ENCODE data around the gene ATF6. TPM values are rescaled to one million over a fixed set of nuclear protein-coding genes. Genes with fewer than 3 reads are reported as not detected.
"Not testable (repeated sequence)": the region's sequence is repeated elsewhere in the genome, so short reads cannot be mapped to it uniquely, and the experiment has no call there.

ATF6 gene
- total and polyA plus RNA-seq, 2 donors (not counting 1 experiment from before 2014, with no cell fraction given), result 25.3 to 27.4 TPM

GRCh38 chr1:161768461-161768860 is 2.3 kb downstream of the ATF6 start:
- no peak for DNase-seq (ENCODE audit: low read depth in 2 of 2)
- H3K4me1 ChIP-seq (ENCODE audit: control insufficient read depth, extremely low read depth, insufficient read depth, low read length), result no peaks in the 10 kb centered on the region
- H3K4me3 ChIP-seq (replicated peaks in 1 of 4; ENCODE audit: control extremely low read depth in 1 of 4, insufficient read depth in 1 of 4, low read depth in 3 of 4, low read length in 4 of 4), result no peak overlapping the region
- H3K36me3 ChIP-seq (ENCODE audit: control insufficient read depth, insufficient read depth, low read length), result no peaks in the 10 kb centered on the region
- H3K79me2 ChIP-seq (ENCODE audit: control insufficient read depth, insufficient read depth, low read length), result peaks cover 31% of the 10 kb centered on the region
- TF ChIP-seq EZH2 (IDR thresholded peaks at IDR 0.05; ENCODE audit: low read length, missing control alignments) (no peak), CTCF (conservative IDR thresholded peaks at IDR 0.05 in 1 of 2, IDR thresholded peaks at IDR 0.05 in 1 of 2; ENCODE audit: low read depth in 1 of 2, low read length in 2 of 2) (no peak)
- H3K27ac ChIP-seq (ENCODE audit: insufficient read depth, low read length), result no peak overlapping the region
- no peak overlapping the region for H3K4me2 ChIP-seq (ENCODE audit: extremely low read depth, insufficient read depth, low read length)
- no peaks in the 10 kb centered on the region for H3K27me3 ChIP-seq (ENCODE audit: control insufficient read depth, insufficient read depth, low read length)
- no peaks in the 10 kb centered on the region for H3K9me3 ChIP-seq (ENCODE audit: control insufficient read depth, insufficient read depth, low read depth, low read length)
- H3K9ac ChIP-seq (ENCODE audit: insufficient read depth, low read length), result no peak overlapping the region
- no peaks in the 10 kb centered on the region for H4K20me1 ChIP-seq (ENCODE audit: control insufficient read depth, extremely low read depth, insufficient read depth, low read length)
- H2AFZ ChIP-seq (ENCODE audit: low read length), result no peak overlapping the region

- no peaks in the 10 kb centered on the region for H3K27me3 ChIP-seq (ENCODE audit: control insufficient read depth, insufficient read depth, low read length)
- no peak overlapping the region for H3K4me2 ChIP-seq (ENCODE audit: extremely low read depth, insufficient read depth, low read length)
- no peak overlapping the region for H3K9ac ChIP-seq (ENCODE audit: insufficient read depth, low read length)
- H4K20me1 ChIP-seq (ENCODE audit: control insufficient read depth, extremely low read depth, insufficient read depth, low read length), result no peaks in the 10 kb centered on the region
- no peak overlapping the region for H3K4me3 ChIP-seq (replicated peaks in 1 of 4; ENCODE audit: control extremely low read depth in 1 of 4, insufficient read depth in 1 of 4, low read depth in 3 of 4, low read length in 4 of 4)
- no peaks in the 10 kb centered on the region for H3K36me3 ChIP-seq (ENCODE audit: control insufficient read depth, insufficient read depth, low read length)
- H3K9me3 ChIP-seq (ENCODE audit: control insufficient read depth, insufficient read depth, low read depth, low read length), result no peaks in the 10 kb centered on the region
- H3K27ac ChIP-seq (ENCODE audit: insufficient read depth, low read length), result no peak overlapping the region
- no peak for DNase-seq (ENCODE audit: low read depth in 2 of 2)
- H2AFZ ChIP-seq (ENCODE audit: low read length), result no peak overlapping the region
- no peaks in the 10 kb centered on the region for H3K4me1 ChIP-seq (ENCODE audit: control insufficient read depth, extremely low read depth, insufficient read depth, low read length)
- peaks cover 31% of the 10 kb centered on the region for H3K79me2 ChIP-seq (ENCODE audit: control insufficient read depth, insufficient read depth, low read length)
- TF ChIP-seq CTCF (conservative IDR thresholded peaks at IDR 0.05 in 1 of 2, IDR thresholded peaks at IDR 0.05 in 1 of 2; ENCODE audit: low read depth in 1 of 2, low read length in 2 of 2) (no peak), EZH2 (IDR thresholded peaks at IDR 0.05; ENCODE audit: low read length, missing control alignments) (no peak)
Measured at GRCh38 chr1:161768986-161769672, 3.0 kb downstream of the ATF6 start.

GRCh38 chr1:161769673-161770045 is 3.5 kb downstream of the ATF6 start:
- H3K27me3 ChIP-seq (ENCODE audit: control insufficient read depth, insufficient read depth, low read length); H3K4me3 ChIP-seq (replicated peaks in 1 of 4; ENCODE audit: control extremely low read depth in 1 of 4, insufficient read depth in 1 of 4, low read depth in 3 of 4, low read length in 4 of 4); H3K27ac ChIP-seq (ENCODE audit: insufficient read depth, low read length); H4K20me1 ChIP-seq (ENCODE audit: control insufficient read depth, extremely low read depth, insufficient read depth, low read length); H3K9me3 ChIP-seq (ENCODE audit: control insufficient read depth, insufficient read depth, low read depth, low read length); H3K36me3 ChIP-seq (ENCODE audit: control insufficient read depth, insufficient read depth, low read length); DNase-seq (ENCODE audit: low read depth in 2 of 2); H2AFZ ChIP-seq (ENCODE audit: low read length); H3K9ac ChIP-seq (ENCODE audit: insufficient read depth, low read length); H3K4me1 ChIP-seq (ENCODE audit: control insufficient read depth, extremely low read depth, insufficient read depth, low read length); H3K4me2 ChIP-seq (ENCODE audit: extremely low read depth, insufficient read depth, low read length): not testable (repeated sequence)
- peaks cover 31% of the 10 kb centered on the region for H3K79me2 ChIP-seq (ENCODE audit: control insufficient read depth, insufficient read depth, low read length)

All from fibroblast of lung (primary cell).